NCI-H524 (cell line): ENCODE measurements around the gene CREB3L2.

ENCODE experiments used
- DNase-seq, 2 experiments: peaks; one replicate each; lab custom pipeline; 2025; lab: John Stamatoyannopoulos, UW

The CREB3L2 gene

DNA sequence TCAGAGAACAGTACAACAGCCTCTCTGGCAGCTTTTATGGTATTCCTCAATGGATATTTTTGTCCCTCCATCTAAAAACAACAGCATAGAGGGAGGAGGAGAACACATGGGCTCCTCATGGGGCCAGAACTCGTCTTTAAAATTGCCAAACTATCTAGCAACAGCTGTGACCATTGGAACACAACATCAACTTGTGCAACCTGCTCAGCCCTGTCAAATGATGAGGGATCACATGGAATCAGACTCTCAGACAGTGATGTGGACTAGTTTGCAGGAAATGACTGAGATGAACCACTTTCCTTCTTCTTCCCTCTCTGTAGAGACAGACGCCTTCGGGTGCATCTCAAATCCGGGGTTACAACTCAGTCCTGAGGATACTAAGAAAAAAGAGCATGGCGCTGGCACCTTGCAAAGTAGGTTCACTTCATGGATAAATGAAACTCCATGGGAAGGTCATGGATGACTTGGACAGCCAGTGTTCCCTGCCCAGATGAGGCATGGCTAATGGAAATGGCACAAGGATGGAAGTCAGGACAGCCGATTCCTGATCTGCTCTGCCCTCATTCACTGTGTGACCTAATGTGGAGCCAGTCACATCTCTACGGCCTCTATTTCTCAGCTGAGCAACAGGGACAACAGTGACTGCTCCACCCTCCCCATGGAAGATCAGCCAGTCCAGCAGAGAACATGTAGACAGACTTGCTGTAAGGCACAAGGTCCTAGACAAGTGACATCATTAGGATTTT lies 130.5 kb downstream of the CREB3L2 start:
- DNase-seq: no peak

DNA sequence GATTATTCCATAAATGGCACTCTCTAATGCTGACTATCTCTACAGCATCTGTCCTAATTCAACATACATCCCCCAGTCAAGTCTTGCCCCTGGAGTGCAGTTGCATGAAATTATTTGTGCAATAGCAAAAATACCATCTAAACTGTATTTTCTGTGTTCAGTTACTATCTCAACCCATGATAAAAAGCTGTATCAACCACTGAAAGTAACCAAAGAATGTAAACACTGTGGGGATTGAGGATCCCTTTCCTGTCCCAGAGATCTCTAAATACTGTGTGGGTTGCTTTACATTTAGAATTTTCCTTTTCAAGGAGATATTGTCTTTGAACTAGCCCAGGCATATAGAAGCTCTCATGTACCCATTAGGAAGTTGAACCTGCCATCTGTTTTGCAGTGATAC lies 131.2 kb downstream of the CREB3L2 start:
- no peak for DNase-seq

DNA sequence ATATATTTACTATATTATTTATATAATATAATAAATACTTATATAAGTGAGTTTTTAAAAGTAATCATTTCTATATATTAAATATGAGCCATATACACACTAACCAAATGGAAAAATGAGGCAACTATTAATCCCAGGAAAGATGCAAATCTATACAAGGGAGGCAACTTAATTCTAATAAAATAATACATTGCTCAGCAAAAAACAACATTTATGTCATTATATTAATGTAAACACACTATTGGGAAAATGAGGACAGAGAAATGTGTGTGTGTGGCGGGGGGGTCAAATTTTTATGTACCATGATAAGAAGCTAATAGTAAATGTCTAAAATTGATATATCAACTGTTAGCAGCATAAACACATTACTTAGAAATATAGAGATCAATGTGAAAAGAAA lies 131.8 kb downstream of the CREB3L2 start:
- DNase-seq: no peak

DNA sequence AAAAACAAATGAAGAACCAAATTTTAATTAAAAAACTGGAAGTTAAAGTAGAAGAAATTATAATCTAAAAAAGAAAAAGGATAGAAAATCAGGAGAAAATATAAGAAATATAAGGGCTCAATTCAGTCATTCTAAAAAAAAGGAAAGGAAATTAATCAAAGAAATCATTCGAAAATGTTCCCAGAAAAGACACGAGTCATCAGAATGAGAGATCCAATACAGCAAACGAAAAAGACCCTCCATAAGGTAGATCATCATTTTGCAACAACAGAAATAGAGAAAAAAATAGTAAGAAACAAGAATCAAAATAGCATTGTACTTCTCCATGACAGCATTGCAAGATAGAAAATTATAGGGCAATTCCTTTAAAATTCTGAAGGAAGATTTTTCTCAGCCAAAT lies 132.6 kb downstream of the CREB3L2 start:
- no peak for DNase-seq

DNA sequence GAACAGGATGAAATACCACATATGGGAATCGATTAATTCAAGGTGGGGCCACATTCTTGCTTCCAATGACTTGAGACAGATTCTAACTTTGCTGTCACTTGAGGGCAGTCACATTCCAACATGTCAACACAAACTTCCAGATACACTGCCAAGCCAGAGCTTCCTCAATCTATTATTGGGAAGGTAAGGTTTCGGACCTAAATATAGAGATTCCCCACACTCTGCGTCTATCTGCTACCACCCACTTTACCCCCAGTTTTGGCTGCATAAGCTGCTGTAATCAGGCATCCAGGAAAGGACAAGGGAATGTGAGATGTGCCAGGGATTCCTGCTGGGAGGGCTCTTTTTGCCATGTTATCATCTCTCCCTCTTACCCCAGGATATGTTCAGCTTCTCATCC lies 134.6 kb downstream of the CREB3L2 start:
- DNase-seq: no peak

DNA sequence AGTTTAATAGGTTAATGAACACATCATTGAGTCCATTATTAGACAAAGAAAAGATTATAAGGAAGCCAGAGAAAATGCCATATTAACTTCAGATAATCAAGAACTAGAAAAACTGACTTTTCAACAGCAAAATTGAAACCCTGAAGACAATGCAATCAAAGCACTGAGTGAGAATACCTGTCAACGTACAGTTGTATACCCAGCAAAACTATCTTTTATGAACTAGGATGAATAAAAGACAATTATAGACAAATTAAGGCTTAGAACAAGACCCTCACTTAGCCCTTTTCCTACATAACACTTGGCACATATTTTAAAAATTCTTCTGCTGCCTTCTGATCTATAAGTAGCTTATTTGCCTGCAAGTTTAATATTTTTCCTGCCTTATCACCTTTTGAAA lies 136.1 kb downstream of the CREB3L2 start:
- no peak for DNase-seq

DNA sequence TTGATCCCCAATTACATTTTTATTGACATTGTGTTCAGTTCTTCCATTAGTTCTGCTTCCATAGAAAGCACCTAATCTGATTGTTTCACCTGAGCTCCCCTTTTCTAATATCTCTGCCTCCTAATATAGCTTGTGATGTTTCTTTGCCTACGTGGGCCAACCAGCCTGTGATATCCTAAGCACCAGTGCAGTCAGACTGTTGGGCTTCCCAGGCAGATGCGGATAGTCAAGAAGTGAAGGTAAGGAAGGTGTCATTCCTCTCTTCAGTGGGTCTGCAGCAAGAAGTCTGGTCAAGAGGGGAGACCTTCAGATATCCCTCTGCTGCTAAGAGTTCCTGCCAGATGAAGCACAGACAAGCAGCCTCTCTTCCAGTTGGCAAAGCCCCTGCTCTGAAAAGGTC lies 138.9 kb downstream of the CREB3L2 start:
- DNase-seq: no peak

DNA sequence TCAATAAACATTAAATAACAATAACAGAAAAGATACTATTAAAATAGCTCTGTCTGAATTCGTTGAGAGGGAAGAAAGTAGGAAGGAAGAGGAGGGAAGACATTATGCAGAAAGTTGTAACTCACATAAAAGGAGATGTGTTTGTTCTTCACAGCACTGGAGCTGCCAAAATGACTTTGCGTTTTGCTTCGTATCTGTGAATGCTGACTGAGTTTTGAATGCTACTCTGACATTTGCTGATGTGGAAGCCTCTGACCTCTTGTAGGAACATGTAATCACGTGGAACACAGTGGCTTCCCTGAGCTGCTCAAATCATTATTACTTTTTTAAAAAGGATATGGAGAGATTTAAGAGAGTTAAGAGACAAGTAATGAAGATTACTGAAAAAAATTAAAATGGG lies 139.5 kb downstream of the CREB3L2 start:
- no peak for DNase-seq

DNA sequence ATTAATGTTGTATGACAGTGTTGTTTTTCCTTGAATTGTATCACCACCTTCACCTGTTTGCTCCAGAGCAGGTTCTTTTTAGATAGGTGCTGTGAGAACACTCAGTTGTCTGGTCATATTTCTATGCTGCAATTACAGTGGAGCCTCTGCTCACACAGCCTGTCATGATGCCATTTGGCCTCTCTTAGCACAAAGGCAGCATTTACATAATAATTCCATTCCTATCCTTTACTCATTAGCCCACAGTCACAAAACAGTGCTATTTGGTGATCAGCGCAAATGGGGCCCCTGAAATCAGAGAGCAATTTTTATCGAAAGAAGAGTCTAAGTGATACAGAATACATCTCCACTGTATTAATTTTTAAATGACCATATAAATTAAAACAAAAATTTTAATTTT lies 141.3 kb downstream of the CREB3L2 start:
- no peak for DNase-seq

DNA sequence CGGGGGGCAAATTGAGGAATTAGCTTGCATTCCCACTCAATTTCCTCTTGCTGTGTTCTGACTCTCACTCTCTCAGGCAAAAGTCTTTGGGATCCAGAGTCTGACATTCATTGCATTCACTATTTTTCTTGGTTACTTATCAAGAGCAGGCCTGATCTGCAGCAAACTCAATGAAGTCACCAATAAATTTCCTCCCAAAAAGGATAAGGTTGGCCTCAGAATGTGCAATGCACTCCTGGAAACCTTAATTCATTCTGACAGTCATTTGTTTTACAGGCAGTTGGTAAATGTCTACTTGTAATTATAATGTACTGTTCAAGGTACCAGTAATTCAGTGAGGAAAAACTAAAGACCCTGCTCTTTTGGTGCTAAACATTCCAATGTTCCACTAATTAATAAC lies 148.8 kb downstream of the CREB3L2 start:
- no peak for DNase-seq

DNA sequence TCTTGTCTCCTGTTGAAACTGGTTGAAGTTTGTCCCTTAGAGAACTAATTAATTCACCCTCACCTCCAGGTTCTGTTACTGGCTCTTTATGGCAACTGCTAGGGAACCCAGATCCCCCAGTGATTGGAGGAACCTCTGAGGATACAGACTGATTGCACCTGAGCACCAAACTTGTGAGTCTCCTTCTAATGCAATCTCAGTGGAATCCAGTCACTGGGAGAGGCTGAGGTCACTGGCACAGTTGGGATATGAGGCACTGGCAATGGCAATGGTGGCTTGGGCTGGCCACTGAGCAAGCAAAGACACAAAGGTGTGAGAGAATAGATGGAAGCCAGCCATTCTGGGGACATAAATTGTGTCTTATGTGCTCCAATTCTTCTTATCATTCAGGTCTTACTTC lies 149.8 kb downstream of the CREB3L2 start:
- DNase-seq: no peak

DNA sequence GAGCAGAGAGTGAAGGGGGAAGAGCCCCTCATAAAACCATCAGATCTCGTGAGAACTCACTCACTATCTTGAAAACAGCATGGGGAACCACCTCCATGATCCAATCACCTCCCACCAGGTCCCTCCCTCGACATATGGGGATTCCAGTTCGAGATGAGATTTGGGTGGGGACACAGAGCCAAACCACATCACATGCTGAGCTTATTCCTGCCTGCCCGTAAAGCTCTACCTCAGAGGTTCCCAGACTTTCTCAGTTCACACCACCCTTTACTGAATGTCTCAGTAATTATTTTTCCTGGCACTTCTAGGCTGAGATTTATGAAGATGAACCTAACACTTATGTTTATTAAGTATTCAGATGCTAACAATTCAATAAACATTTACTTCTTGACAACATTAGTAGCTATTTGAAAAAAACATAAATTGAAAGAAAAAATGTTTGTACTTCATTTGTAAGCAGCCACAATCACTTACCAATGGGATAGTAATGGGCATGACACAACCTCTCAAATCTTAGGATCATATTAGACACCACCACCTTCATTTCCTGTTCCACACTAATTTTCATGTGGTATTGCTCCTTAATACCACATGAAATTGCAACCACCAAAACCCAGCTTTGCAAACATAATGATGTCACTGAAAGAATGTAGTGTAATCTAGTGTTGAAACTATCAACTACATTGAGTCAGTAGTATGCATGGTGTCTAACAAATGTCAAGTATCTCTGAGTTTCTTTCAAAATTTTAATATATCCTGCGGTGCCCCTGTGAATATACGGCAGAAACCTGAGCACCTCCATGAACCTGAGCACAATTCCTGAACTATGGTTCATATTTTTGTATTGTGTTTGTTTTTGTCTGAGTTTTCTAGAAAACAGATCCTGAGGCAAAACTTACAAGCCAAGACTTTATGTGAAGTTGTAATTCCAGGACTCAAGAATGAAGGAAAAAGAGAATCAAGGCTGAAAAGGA lies 150.6 kb downstream of the CREB3L2 start:
- no peak for DNase-seq

DNA sequence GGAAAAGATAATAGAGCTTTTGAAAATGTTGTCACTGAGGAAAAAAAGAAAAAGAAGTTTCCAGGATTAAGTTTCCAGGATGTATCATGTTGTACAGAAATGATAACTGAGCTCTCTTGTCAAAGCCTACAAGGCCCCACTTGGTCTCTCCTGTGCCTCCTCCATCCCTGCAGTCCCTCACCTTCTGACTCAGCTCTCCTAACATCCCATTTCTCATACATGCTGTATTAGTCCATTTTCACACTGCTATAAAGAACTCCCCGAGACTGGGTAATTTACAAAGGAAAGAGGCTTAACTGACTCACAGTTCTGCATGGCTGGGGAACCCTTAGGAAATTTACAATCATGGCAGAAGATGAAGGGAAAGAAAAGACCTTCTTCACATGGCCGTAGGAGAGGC lies 151.3 kb downstream of the CREB3L2 start:
- no peak for DNase-seq

DNA sequence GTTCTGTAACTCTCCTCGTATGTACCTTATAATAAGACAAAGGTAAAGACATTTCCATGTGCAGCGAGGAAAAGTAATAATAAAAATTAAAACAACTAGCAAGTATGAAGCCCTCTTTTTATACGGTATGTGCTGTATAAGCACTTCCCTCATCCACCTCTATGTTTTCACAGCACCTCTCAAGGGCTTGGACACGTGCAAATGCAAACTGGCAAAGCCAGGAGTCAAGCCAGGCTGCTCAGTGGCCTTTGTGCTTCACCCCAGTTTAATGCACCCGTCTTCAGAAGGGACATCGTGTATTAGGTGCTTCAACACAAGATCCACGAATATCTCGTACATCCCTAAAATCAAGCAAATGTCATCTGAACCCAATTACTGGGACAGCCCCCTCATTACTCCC lies 153.8 kb downstream of the CREB3L2 start:
- no peak for DNase-seq

DNA sequence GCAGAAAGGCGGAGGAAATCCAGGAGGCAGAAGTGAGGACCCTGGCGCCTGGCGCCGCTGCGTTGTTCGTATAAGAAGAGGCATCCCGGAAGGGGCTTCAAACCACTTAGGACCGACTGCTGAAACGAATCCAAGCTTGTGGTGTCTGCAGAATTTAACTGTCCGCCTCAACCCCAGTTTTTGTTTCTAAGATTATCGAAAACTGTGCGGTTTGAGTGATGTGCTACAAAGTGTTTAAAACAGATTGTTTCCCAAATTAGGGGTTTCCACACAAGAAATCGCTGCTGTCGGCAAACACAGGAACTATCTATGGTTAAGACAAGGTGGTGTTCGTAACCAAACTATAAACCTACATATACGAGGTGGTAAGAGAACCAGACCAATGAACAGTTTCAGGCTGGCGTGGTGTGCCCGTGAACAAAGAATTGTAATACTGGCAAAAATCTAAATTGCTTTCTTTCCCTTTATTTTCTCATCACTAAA lies 154.3 kb downstream of the CREB3L2 start:
- DNase-seq: peak in 1 of 2 experiments; percentile 20

DNA sequence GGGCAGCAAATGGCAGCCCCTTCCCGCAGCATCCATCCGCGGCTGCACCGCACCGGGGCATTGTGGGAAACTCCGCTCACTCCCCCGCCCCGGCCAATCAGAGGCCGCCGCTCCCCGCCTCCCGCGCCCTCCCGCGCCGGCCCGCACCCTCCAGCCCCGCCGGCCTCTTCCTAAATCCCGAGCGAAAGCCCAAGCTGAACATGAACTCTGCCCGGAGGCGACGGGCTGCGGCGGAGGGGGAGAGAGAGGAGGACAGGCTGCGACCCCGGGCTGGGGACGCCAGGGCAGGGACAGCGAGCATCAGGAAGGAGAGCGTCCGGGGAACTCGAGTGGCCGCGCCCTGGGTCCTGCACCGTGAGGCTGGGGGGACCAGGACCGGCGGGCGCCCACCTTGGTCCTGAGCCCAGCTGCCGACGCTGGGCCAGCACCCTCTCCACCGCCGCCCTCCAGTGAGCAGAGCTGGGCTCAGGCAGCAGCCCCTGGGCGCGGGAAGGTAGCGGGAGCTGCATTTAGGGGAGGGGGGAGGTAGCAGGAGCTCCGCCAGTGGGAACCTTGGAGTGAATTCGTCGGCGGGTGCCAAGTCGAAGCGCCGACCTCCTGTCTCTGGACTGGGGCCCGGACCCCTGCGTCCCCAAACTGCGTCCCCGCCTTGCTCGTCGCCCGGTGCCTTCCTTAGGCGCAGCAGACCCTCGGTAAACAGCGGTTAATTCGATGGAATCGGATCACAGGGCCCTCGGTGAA lies 154.9 kb downstream of the CREB3L2 start, which contains the start of gene DGKI:
Gene DGKI (minus strand): TSS at position 148 of the 741 bp plus-strand sequence.
- DNase-seq: peak in 1 of 2 experiments; percentile 52

DNA sequence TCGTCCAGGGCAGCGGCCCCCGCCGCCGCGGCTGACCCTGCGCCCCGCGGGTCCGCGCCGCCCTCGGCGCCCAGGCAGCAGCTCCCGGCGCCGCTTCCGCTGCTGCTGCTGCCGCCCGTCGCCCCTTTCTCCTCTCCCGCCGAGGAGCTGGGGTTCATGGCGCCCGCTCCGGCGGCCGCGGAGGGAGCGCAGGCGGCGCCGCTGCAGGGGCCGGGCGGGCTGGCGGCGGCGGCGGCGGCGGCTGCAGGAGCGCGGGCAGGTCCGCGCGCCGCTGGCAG lies 155.4 kb downstream of the CREB3L2 start:
- no peak for DNase-seq

DNA sequence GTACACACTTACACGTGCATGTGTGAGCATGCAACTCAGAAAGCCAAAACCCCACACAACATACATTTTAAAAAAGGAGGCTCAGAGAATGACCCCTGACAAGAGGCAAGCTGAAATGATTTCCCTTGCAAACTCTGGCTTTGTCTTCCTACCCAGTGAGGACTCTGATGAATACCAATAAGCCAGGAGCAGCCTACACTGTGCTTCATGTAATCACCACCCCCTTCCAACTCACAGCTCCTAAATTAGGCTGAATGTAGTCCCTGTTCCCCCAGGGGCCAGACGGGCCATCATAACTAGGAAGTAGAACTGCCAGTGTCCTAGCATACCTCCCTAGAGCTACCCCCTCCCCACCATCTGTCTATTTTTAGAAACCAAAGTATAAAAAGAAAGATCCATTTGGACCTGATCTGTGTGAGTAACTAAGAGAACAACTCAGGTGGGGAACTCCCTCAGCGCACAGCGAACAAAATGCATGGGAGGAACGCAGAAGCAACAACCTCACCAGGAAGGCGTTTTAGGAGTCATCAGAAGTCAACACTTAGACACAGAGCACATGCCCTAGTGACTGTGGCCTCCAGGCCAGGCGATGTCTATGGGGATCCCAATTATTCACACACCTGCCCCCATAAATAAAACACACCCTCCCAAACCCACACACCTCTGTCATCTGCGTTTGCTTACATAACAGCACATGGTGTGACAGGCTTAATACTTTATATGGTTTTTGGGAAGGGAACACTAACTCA lies 157.0 kb downstream of the CREB3L2 start:
- no peak for DNase-seq

DNA sequence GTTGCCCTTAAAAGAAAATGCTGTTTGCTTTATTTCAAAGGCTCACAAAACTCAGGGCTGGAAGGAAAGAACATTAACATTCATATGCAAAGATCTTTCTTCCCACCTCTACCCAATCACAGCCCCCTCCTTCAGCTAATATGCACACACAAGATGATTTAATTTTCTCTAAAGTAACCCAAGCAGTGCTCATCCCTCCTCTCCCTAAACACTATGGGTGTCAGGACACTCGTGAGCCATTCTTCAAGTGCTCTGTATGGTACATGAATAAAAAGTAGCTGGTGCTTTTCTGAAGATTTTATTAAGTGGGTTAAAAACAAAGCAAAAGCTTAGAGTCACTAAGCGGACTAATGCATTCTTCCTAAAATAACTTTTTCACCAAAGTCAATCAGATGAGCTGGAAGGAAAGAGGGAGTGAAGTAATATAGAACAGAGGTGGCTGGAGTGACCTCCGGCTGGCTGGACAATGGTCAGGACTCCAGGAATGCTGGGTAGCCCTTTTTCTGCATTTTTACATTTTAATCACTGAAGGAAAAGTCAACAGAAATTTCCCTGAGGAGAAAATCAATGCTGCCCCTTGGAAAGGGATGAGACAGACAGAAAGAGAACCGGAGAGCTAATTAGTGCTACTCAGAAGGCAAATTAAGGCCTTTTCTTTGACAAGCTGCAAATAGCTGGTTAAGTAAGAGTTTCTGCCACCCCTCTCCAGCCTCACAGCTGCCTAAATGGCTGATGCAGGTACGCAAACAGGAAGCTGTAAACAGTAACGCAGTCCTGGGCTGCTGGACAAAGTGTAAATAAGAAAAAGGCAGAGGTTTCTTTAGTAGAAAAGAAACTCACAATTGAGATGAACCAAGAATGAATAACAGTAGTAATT lies 161.7 kb downstream of the CREB3L2 start:
- no peak for DNase-seq

DNA sequence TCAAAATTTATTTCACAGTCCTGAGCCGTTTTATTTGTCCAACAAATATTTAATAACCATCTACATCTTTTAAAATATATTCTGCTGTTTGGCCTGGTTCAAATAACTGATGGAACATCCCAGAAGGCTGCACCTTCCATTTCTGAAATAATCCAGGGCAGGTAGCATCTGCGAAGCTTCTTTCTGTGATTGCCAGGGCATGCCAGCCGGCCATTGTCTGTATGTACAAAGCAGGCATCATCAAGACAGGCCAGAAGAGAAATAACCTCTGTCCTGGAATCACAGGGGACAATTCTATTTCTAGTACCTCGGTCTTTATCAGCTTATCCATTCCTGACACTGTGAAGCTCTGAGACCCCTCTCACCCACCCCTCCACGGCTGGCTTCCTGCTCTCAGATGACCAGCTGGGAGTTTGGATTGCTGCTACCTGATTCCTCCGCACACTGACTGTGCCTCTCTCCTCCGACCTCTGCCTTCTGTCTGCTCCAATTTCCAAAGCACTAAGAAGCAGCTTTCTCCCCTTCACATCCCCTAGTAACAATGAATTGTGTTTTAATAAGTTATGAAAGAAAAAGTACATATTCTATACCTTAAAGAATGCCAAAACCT lies 163.1 kb downstream of the CREB3L2 start:
- DNase-seq: no peak
